ENCODE data around the gene FRMD1. TPM values are rescaled to one million over a fixed set of nuclear protein-coding genes. Genes with fewer than 3 reads are reported as not detected.

The FRMD1 gene
- total and polyA plus RNA-seq, 10 of the 15 experiments (the other 5 are each of a cell fraction or from before 2014, with no cell fraction given) = not detected

- ChIA-PET CTCF (no interaction called here), POLR2A (no interaction called here), SMC1A (ENCODE audit: uncharacterized antibody, unreplicated experiment) (no interaction called here), RAD21 (ENCODE audit: unreplicated experiment) (no interaction called here)
- Histone ChIP-seq H3K9me3 (replicated peaks; ENCODE audit: control insufficient read depth, insufficient read depth, low read length) (no peaks in the 10 kb centered on the region), H3K27me3 (replicated peaks in 1 of 2; ENCODE audit: control insufficient read depth in 2 of 2, insufficient read depth in 2 of 2, low read length in 1 of 2) (no peaks in the 10 kb centered on the region; a peak in 1 of 4 replicates), H3K9ac (ENCODE audit: control insufficient read depth, insufficient read depth, low read length) (no peak overlapping the region), H3K4me3 (no peak overlapping the region), H3K79me2 (ENCODE audit: control insufficient read depth, insufficient read depth, low read length) (no peaks in the 10 kb centered on the region), H2AFZ (ENCODE audit: control insufficient read depth, low read depth, low read length) (no peak overlapping the region), H3K36me3 (ENCODE audit: control insufficient read depth in 2 of 2, insufficient read depth in 2 of 2, low read length in 1 of 2) (no peaks in the 10 kb centered on the region), H3K27ac (ENCODE audit: control insufficient read depth, insufficient read depth) (no peak overlapping the region), H4K20me1 (ENCODE audit: control insufficient read depth, insufficient read depth) (no peaks in the 10 kb centered on the region), H3K4me1 (ENCODE audit: control insufficient read depth, insufficient read depth, low read length) (no peaks in the 10 kb centered on the region), H3K4me2 (ENCODE audit: control insufficient read depth, insufficient read depth) (no peak overlapping the region)
- no peak for TF ChIP-seq NFXL1 (IDR thresholded peaks at IDR 0.05; ENCODE audit: borderline replicate concordance)
- no peak for TF ChIP-seq MLLT1 (IDR thresholded peaks at IDR 0.05)
- no peak for TF ChIP-seq SKIL (IDR thresholded peaks at IDR 0.05; ENCODE audit: low read depth, poor library complexity, severe bottlenecking)
- TF ChIP-seq, protein P1, sequence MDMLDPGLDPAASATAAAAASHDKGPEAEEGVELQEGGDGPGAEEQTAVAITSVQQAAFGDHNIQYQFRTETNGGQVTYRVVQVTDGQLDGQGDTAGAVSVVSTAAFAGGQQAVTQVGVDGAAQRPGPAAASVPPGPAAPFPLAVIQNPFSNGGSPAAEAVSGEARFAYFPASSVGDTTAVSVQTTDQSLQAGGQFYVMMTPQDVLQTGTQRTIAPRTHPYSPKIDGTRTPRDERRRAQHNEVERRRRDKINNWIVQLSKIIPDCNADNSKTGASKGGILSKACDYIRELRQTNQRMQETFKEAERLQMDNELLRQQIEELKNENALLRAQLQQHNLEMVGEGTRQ (IDR thresholded peaks at IDR 0.05; ENCODE audit: borderline replicate concordance, low read depth, low read length) = no peak
- no peak for TF ChIP-seq CREB1 (IDR thresholded peaks at IDR 0.05; ENCODE audit: low read depth)
- no peak for TF ChIP-seq IRF3 (IDR thresholded peaks at IDR 0.05)
- no peak for TF ChIP-seq KAT2A (conservative IDR thresholded peaks at IDR 0.05; ENCODE audit: control insufficient read depth, low read depth, low read length)
- no peak for TF ChIP-seq PRDM15 (CRISPR knock-in tag; IDR thresholded peaks at IDR 0.05)
- DNase-seq (ENCODE audit: low read depth, low spot score) = no peak
- in situ Hi-C loops (cut with MboI) = no loop called here
- WGBS (ENCODE audit: insufficient coverage, insufficient replicate concordance, low lambda C conversion rate, missing lambda C conversion rate) = 26% methylated on average over 9 of the region's 9 CpGs
- intact Hi-C loops (cut with micrococcal nuclease; ENCODE audit: unreplicated experiment) = no loop called here
- BruUV-seq (replicated peaks) = no TSS peak
- no peak for FAIRE-seq
- ATAC-seq = no peak
Observed at GRCh38 chr6:168122521-168122920, 43.5 kb upstream of the FRMD1 start.
